Neural progenitor cell (in vitro differentiated cells): ENCODE measurements around the gene ZNF486. TPM values are rescaled to one million over a fixed set of nuclear protein-coding genes. Genes with fewer than 3 reads are reported as not detected.

ENCODE experiments used
- DNase-seq: peaks from one replicate; pipeline ENCODE4 v3.0.0-alpha.2; 2016; ENCODE audit warnings: low spot score
- H2AFZ ChIP-seq: fragments of 200-600 bp; sonication (generic); replicated peaks from 2 replicates; pipeline ENCODE4 v1.6.1; 2016; ENCODE audit warnings: antibody characterized with exemption
- H3F3A ChIP-seq: fragments of 200-600 bp; sonication (generic); 2 replicates; pipeline ENCODE4 v1.6.1; 2016; ENCODE audit warnings: antibody characterized with exemption, low read depth
- H3K27ac ChIP-seq: fragments of 200-600 bp; sonication (generic); 2 replicates; pipeline ENCODE4 v1.5.1; 2016; ENCODE audit warnings: mild to moderate bottlenecking
- H3K27me3 ChIP-seq: fragments of 200-600 bp; sonication (generic); 2 replicates; pipeline ENCODE4 v1.6.1; 2016; ENCODE audit warnings: mild to moderate bottlenecking, moderate library complexity
- H3K36me3 ChIP-seq: fragments of 200-600 bp; sonication (generic); 2 replicates; pipeline ENCODE4 v1.5.1; 2016
- H3K4me1 ChIP-seq: fragments of 200-600 bp; sonication (generic); 2 replicates; pipeline ENCODE4 v1.6.1; 2016; ENCODE audit warnings: mixed run types
- H3K4me2 ChIP-seq: fragments of 200-600 bp; sonication (generic); 2 replicates; pipeline ENCODE4 v1.6.1; 2016
- H3K4me3 ChIP-seq: fragments of 200-600 bp; sonication (generic); 2 replicates; pipeline ENCODE4 v1.5.1; 2016
- H3K79me2 ChIP-seq: fragments of 200-600 bp; sonication (generic); 2 replicates; pipeline ENCODE4 v1.6.1; 2016; ENCODE audit warnings: low read depth
- H3K9ac ChIP-seq: fragments of 200-600 bp; sonication (generic); 2 replicates; pipeline ENCODE4 v1.6.1; 2016
- H3K9me3 ChIP-seq: fragments of 200-600 bp; sonication (generic); 2 replicates; pipeline ENCODE4 v1.5.1; 2016; ENCODE audit warnings: low read depth
- H4K20me1 ChIP-seq: fragments of 200-600 bp; sonication (generic); 2 replicates; pipeline ENCODE4 v1.6.1; 2016; ENCODE audit warnings: low read depth
- H3K27ac Mint-ChIP-seq: 3 replicates; pipeline ENCODE4 v1.8.0; 2021; ENCODE audit warnings: mixed read lengths
- H3K27me3 Mint-ChIP-seq: 2 replicates; pipeline ENCODE4 v1.8.0; 2022; ENCODE audit warnings: low read depth, mild to moderate bottlenecking, inconsistent platforms, moderate library complexity, mixed read lengths; ENCODE audit not compliant: insufficient read depth
- H3K36me3 Mint-ChIP-seq: 3 replicates; pipeline ENCODE4 v1.8.0; 2021; ENCODE audit warnings: mixed read lengths
- H3K4me1 Mint-ChIP-seq: 3 replicates; pipeline ENCODE4 v1.8.0; 2021; ENCODE audit warnings: mixed read lengths
- H3K4me3 Mint-ChIP-seq: 3 replicates; pipeline ENCODE4 v1.8.0; 2021; ENCODE audit warnings: mild to moderate bottlenecking, moderate library complexity, mixed read lengths
- H3K9me3 Mint-ChIP-seq: 3 replicates; pipeline ENCODE4 v1.8.0; 2020; ENCODE audit warnings: mixed read lengths
- EZH2 ChIP-seq: fragments of 200-600 bp; sonication (generic); IDR thresholded peaks from 2 replicates; pipeline ENCODE4 v1.6.1; 2017; ENCODE audit warnings: antibody characterized with exemption, mild to moderate bottlenecking, moderate library complexity
- EZH2phosphoT487 ChIP-seq: fragments of 200-600 bp; sonication (generic); IDR thresholded peaks from 2 replicates; pipeline ENCODE4 v1.6.1; 2017; ENCODE audit warnings: antibody characterized with exemption
- total RNA-seq: library from RNA; depleted of rRNA; stranded (reverse); fragments of >200 nt; gene quantifications from 2 replicates; pipeline ENCODE4 v1.2.3, GENCODE V29; 2015; ENCODE audit warnings: low replicate concordance
- TF ChIP-seq, protein P1 (sequence below): fragments of 200-600 bp; sonication (generic); IDR thresholded peaks from 2 replicates; pipeline ENCODE4 v1.5.1; 2017; ENCODE audit warnings: antibody characterized with exemption, mild to moderate bottlenecking

Gene ZNF486
- total RNA-seq, 1 donor from 2014 or later, result 26.9 TPM

GRCh38 chr19:20182222-20182785, 15.3 kb downstream of the ZNF486 start:
- H3K9me3 Mint-ChIP-seq, result peaks cover 41% of the 10 kb centered on the region
- Histone ChIP-seq H3K36me3 (peaks cover 13% of the 10 kb centered on the region), H3K4me3 (no peak overlapping the region), H3K27me3 (no peaks in the 10 kb centered on the region), H3K9ac (no peak overlapping the region), H3K4me2 (no peak overlapping the region), H3F3A (peaks cover 3% of the 10 kb centered on the region), H3K27ac (peak overlapping the region; percentile 37), H3K9me3 (no peaks in the 10 kb centered on the region), H3K79me2 (peaks cover 43% of the 10 kb centered on the region), H2AFZ (no peak overlapping the region), H3K4me1 (no peaks in the 10 kb centered on the region), H4K20me1 (no peaks in the 10 kb centered on the region)
- no peak overlapping the region for H3K4me3 Mint-ChIP-seq
- no peaks in the 10 kb centered on the region for H3K4me1 Mint-ChIP-seq
- peaks cover 38% of the 10 kb centered on the region for H3K36me3 Mint-ChIP-seq
- TF ChIP-seq EZH2 (no peak), EZH2phosphoT487 (no peak)
- TF ChIP-seq, protein P1, sequence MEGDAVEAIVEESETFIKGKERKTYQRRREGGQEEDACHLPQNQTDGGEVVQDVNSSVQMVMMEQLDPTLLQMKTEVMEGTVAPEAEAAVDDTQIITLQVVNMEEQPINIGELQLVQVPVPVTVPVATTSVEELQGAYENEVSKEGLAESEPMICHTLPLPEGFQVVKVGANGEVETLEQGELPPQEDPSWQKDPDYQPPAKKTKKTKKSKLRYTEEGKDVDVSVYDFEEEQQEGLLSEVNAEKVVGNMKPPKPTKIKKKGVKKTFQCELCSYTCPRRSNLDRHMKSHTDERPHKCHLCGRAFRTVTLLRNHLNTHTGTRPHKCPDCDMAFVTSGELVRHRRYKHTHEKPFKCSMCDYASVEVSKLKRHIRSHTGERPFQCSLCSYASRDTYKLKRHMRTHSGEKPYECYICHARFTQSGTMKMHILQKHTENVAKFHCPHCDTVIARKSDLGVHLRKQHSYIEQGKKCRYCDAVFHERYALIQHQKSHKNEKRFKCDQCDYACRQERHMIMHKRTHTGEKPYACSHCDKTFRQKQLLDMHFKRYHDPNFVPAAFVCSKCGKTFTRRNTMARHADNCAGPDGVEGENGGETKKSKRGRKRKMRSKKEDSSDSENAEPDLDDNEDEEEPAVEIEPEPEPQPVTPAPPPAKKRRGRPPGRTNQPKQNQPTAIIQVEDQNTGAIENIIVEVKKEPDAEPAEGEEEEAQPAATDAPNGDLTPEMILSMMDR, result no peak
- DNase-seq, result no peak
- H3K27ac Mint-ChIP-seq, result no peak overlapping the region
- H3K27me3 Mint-ChIP-seq, result no peaks in the 10 kb centered on the region

DNA sequence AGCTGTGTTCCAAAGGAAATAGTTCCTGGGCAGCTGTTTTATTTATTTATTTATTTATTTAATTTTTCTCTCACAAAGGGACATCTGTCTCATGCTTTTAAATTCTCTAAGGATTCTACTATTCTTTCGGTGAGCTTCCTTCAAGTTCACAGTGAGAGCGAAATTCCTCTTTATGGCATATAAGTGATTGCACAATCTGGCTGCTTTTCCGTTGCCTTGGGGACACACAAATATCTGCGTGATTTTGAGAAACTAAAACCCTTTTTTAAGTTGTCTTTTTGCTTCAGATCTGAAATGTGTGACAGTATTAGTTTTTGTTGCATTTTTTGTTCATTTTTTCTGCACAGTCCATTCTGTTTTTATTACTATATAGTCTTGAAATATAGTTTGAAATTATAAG, 19.2 kb downstream of the ZNF486 start:
- Mint-ChIP-seq H3K4me1 (no peaks in the 10 kb centered on the region), H3K4me3 (no peak overlapping the region), H3K9me3 (peaks cover 40% of the 10 kb centered on the region), H3K27me3 (peaks cover 2% of the 10 kb centered on the region), H3K36me3 (peaks cover 50% of the 10 kb centered on the region), H3K27ac (no peak overlapping the region)
- TF ChIP-seq EZH2phosphoT487 (no peak), EZH2 (no peak)
- TF ChIP-seq, protein P1, result no peak
- no peak overlapping the region for H3K27ac ChIP-seq
- H4K20me1 ChIP-seq, result no peaks in the 10 kb centered on the region
- H3K9me3 ChIP-seq, result peaks cover 8% of the 10 kb centered on the region
- H3K4me1 ChIP-seq, result no peaks in the 10 kb centered on the region
- peaks cover 3% of the 10 kb centered on the region for H3F3A ChIP-seq
- peaks cover 12% of the 10 kb centered on the region for H3K79me2 ChIP-seq
- no peak overlapping the region for H2AFZ ChIP-seq
- no peak overlapping the region for H3K4me3 ChIP-seq
- no peak for DNase-seq
- H3K27me3 ChIP-seq, result no peaks in the 10 kb centered on the region
- H3K36me3 ChIP-seq, result peaks cover 45% of the 10 kb centered on the region
- no peak overlapping the region for H3K4me2 ChIP-seq
- H3K9ac ChIP-seq, result no peak overlapping the region

DNA sequence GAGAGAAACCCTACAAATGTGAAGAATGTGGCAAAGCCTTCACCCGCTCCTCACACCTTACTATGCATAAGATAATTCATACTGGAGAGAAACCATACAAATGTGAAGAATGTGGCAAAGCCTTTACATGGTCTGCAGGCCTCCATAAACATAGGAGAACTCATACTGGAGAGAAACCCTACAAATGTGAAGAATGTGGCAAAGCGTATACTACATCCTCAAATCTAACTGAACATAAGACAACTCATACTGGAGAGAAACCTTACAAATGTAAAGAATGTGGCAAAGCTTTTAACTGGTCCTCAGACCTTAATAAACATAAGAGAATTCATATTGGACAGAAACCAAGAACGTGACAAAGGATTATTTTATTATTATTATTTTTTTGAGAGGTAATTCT, 30.7 kb downstream of the ZNF486 start:
- Histone ChIP-seq H3K36me3 (peaks cover 49% of the 10 kb centered on the region), H3K4me2 (no peak overlapping the region), H3F3A (peaks cover 5% of the 10 kb centered on the region), H3K79me2 (no peaks in the 10 kb centered on the region), H4K20me1 (no peaks in the 10 kb centered on the region), H2AFZ (no peak overlapping the region), H3K27ac (no peak overlapping the region), H3K4me1 (no peaks in the 10 kb centered on the region), H3K9me3 (peaks cover 33% of the 10 kb centered on the region), H3K9ac (no peak overlapping the region), H3K27me3 (no peaks in the 10 kb centered on the region), H3K4me3 (no peak overlapping the region)
- TF ChIP-seq EZH2 (no peak), EZH2phosphoT487 (no peak)
- TF ChIP-seq, protein P1, result no peak
- Mint-ChIP-seq H3K27ac (no peak overlapping the region), H3K4me1 (no peaks in the 10 kb centered on the region), H3K27me3 (peaks cover 3% of the 10 kb centered on the region), H3K36me3 (peaks cover 34% of the 10 kb centered on the region), H3K9me3 (peaks cover 63% of the 10 kb centered on the region), H3K4me3 (no peak overlapping the region)
- DNase-seq, result no peak
